GM13977 (cell line): ENCODE results near the gene TRIM56.
A peak's percentile ranks its signal among the peaks of the same experiment; 100 is the strongest.
"Not testable (repeated sequence)": the region's sequence is repeated elsewhere in the genome, so short reads cannot be mapped to it uniquely, and the experiment has no call there.

ENCODE experiments used
- DNase-seq: peaks from one replicate; pipeline ENCODE4 v3.0.0; 2012; ENCODE audit warnings: low spot score
- CTCF ChIP-seq: IDR thresholded peaks from 2 replicates; pipeline ENCODE4 v1.5.1; 2012; ENCODE audit warnings: mild to moderate bottlenecking, control low read depth; ENCODE audit not compliant: insufficient read depth; ENCODE audit errors: extremely low read depth, missing control alignments
- in situ Hi-C: fragments of 300-500 bp; cut with MboI; formaldehyde crosslinking; loops from one replicate; pipeline ENCODE4 v1.12.0; 2022; ENCODE audit warnings: low sequenced_read_pairs, low pct_unique_long_range_greater_than_20kb, mixed read lengths, inconsistent platforms; ENCODE audit not compliant: unreplicated experiment

The TRIM56 gene

GRCh38 chr7:101106386-101106785 is 21.1 kb downstream of the TRIM56 start:
- in situ Hi-C loops, result no loop called here
- TF ChIP-seq CTCF, result no peak
- no peak for DNase-seq

GRCh38 chr7:101108330-101108857 is 23.1 kb downstream of the TRIM56 start:
- peak; percentile 69 for DNase-seq
- TF ChIP-seq CTCF, result no peak
- in situ Hi-C loops, result no loop called here

- no peak for DNase-seq
- no peak for TF ChIP-seq CTCF
- in situ Hi-C loops, result no loop called here
These were observed 23.7 kb downstream of the TRIM56 start for GRCh38 chr7:101108961-101109360.

- no peak for TF ChIP-seq CTCF
- in situ Hi-C loops, result no loop called here
- DNase-seq, result no peak
These were observed 24.1 kb downstream of the TRIM56 start for GRCh38 chr7:101109368-101109767.

- in situ Hi-C loops, result no loop called here
- DNase-seq, result no peak
These were observed 26.0 kb downstream of the TRIM56 start for GRCh38 chr7:101111261-101111660.

GRCh38 chr7:101112233-101112632 is 27.0 kb downstream of the TRIM56 start:
- DNase-seq, result no peak
- in situ Hi-C loops, result no loop called here
- TF ChIP-seq CTCF, result no peak

More at GRCh38 chr7:101111261-101111660, 26.0 kb downstream of the TRIM56 start:
- TF ChIP-seq CTCF, result no peak

GRCh38 chr7:101113140-101113539 is 27.9 kb downstream of the TRIM56 start:
- DNase-seq, in situ Hi-C loops: not testable (repeated sequence)
